Activated CD4-positive, CD25-positive, alpha-beta regulatory T cell treated with anti-CD3 and anti-CD28 coated beads, Interleukin-2, amount 50 U/mL, for 24 hours (primary cell): ENCODE data around the gene BEX3.
A peak's percentile ranks its signal among the peaks of the same experiment; 100 is the strongest.
"Not testable (repeated sequence)": the region's sequence is repeated elsewhere in the genome, so short reads cannot be mapped to it uniquely, and the experiment has no call there.

Experiments
- ATAC-seq, 2 donors: fragments of 150-1000 bp; cut with Tn5 transposase; one replicate each; pipeline ENCODE4 v1.10.0; 2021; ENCODE audit warnings: mild to moderate bottlenecking in 1 of 2, moderate library complexity in 1 of 2

Gene BEX3

DNA sequence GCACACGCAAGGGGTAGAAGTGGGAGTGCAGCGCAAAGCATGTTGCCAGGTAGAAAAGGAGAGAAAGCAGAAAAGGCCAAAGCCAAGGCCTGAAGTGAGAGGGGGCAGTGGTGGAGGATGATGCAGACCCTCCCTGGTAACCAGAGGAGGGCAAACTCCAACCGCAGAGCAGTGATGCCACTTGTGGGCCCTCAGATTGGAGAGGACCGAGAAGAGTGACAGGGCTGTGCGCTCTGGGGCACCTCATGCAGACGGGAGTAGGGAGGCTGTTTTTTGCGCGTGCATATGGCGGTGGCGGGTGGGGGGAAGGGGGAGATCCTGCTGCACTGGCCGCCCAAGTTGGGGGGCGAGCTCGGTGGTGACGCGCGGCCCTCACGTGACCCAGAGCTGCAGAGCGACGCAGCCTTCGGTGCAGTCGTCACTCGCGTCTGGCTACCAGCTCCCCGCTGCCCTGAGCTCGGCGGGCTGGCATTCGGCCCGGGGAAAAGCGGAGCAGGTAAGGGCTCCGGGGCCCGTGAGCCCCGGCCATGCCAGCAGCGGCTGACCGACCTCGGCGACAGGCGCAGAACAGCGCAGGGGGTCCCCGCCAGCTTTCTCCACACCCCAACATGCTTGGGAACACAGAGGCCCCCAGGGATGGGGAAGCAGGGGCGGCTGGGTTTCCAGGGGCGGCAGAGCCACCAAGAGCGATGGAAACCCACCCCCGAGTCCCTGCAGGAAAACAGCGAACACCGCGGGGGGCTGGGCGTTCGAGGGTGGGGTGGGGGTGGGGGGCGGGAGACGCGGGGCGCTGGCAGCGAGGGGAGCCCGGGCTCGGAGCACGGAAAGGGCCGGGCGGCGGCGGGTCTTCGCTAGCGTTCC is at the start of gene BEX3:
BEX3 (plus strand) TSS at position 421 of the 861 bp plus-strand sequence. CDS start 984 bp downstream, outside the sequence.
- peak; percentile 79 to 88 for ATAC-seq

DNA sequence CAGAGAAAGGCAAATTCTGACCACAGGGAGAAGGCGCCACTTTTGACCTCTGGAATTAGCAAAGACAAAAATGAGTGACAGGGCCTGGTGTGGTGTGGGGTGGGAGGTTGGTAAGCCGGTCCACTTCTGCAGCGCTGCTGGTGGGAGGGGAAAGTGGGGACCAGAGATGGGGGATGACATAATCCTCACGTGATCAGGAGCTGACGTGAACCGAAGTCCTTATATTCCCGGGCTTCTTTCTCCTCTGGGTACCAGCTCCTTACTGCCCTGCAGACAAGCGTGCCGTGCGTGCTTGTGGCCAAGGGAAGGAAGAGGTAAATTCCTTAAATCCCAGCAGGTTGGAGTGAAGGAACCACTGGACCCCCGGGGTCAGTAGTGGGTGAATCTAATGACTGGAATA is 46.3 kb upstream of the BEX3 start, which contains the start of gene TCEAL7:
TCEAL7 (plus strand) TSS at position 249 of the 400 bp plus-strand sequence. CDS start 1,165 bp downstream, outside the sequence.
- no peak for ATAC-seq

DNA sequence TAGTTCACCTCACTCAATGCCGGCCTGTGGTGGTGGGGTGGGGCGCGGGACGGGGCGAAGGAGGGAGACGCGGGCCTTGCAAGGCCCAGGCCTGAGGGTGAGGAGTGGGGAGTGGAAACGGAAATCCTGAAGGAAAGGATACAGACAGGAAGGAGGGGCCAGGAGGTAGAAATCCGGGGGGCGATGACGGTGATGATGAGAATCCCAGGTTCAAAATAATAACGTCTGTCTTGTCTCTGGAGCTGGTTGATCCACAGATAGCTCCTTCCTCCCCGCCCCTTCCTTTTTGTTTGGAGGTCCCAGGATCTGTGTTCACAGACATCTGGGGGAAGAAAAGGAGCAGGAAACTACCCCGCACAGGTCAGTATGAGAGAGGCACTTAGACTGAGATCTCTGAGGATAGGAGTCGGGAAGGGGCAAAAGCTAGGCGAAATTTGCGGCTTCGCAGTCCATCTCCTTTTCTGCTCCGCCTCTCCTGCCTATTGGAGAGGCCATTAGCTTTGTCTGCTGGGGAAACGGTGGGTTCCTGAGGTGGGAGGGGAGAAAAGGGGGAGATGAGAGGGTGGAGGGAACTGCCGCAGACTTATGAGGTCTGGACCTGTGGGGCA is 45.6 kb upstream of the BEX3 start:
- no peak for ATAC-seq

DNA sequence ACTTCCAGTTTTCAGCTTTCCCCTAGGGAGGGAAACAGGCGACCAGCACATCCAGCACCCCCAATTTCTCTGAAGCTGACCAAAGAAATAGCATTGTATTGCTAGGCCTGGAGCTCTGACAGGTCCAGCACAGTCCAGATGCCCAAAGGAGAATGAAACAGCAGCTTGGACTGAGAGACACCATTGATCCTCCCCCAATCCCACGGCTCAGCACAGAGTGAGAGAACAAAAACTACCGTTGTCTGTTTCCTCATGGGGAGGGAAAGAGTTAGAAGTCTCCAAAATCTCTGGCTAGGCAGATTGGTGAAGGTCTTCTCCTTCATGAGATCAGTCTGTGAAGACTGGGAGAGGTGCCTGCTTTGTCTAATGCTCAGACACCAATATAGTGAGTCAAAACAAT is 37.7 kb upstream of the BEX3 start:
- ATAC-seq: no peak

DNA sequence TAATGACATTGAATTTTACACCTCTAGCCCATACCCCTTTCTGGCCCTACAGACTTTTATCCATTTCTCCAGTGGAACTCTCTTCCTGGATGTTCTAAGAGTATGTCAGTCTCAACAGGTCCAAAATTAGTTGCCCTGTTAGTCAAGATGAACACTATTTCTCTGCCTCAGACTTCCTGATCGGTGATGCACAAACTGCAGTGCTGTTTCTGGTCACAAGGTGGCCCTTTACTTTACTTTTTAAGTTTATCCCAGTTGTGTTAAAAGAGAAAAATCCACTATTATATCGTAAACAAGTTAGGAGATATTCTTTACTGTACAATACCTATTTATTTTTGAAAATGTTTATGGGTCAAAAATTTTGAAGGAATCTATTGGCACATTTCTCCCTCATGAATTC is 33.2 kb upstream of the BEX3 start:
- no peak for ATAC-seq

DNA sequence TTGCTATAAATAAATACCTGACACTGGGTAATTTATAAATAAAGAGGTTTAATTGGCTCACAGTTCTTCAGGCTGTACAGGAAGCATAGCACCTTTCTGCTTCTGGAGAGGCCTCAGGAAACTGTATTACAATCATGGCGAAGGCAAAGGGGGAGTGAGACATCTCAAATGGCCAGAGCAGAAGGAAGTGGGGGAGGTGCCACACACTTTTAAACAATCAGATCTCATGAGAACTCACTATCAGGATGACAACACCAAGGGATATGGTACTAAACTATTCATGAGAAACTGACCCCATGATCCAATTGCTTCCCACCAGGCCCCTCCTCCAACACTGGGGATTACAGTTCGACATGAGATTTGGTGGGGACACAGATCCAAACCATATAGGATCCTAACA is 31.7 kb upstream of the BEX3 start:
- no peak for ATAC-seq

DNA sequence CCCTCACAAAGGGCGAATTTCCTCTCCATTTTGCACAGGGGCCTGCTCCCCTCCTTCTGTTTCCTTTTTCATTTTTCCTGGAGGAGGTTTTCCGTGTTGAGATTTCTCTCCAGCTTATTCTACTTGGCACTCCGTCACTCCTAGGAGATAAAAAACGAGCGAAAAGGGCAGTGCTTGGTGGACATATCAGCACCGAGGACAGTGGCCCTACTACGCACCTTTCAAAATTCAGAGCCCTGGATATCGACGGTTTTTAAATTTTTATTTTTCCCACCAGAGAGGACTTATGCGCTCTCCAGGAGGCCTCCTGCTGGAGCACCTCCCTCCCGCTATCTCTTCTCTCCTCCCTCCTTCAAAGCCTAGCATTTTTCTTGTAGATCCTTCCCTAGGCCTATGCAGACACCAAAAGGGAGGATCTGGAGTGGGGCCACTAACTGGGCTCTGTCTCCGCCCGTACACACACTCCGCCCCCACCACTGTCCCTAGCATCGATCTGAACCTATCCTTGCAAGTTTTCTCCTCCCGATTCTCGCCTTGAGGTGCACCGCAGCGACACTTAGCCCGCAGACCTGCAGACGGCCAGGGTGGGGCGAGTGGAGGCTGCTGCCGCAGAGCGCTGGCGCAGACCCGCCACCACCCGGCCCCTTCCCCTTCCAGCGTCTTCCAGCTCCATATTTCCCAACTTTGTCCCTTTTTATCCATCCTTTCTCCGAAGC is 28.5 kb upstream of the BEX3 start:
- no peak for ATAC-seq

DNA sequence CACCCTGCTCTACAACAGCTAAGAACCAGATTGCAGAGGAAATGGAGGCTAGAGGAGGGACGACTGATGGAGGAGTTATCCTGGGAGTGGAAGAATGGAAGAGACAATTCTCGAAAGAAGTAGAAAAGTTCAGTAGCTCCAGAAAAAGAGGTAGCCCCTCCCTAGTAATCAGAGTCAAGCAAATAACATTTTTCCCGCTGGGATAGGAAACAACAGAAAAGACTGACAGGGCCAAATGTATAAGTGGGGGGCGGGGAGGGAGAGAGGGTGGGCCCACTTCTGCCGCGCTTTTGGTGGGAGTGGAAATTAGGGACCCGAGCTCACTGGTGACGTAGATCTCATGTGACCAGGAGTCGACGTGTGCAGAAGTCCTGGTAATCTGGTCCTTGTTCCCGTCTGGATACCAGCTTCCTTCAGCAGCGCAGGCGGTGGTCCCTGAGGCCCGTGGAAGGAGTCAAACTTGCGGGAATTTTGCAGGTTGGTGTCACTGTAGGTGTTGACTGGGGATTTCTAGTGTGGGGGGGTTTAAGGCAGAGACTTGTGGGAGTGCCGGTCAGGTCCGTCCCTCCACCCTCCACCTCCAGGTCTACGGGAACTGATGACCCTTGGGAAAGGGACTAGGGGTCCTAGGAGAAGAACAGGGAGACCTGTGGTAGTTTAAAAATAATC is 20.1 kb upstream of the BEX3 start, which contains the start of gene TCEAL9:
TCEAL9 (plus strand) TSS at position 377 of the 669 bp plus-strand sequence. CDS start 1,179 bp downstream, outside the sequence.
- no peak for ATAC-seq

DNA sequence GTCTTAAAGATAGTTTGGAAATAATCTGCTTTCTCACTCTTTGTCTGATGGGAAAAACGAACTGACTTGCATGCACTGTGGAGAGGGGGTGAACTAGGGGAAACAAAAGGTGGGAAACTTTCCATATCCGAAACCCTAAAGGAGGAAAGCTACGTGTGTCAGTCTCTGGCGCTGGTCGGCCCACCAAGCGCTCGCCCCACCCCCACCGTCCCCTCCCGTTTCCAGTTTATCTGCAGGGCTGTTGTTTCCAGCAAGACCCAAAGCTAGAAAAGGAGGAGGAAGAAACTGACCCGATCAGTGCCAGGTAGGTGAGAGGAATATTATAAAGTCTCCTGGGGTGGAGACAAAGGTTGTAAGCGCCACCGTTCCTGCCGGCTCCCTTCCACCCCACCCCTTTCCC is 19.5 kb upstream of the BEX3 start:
- no peak for ATAC-seq

DNA sequence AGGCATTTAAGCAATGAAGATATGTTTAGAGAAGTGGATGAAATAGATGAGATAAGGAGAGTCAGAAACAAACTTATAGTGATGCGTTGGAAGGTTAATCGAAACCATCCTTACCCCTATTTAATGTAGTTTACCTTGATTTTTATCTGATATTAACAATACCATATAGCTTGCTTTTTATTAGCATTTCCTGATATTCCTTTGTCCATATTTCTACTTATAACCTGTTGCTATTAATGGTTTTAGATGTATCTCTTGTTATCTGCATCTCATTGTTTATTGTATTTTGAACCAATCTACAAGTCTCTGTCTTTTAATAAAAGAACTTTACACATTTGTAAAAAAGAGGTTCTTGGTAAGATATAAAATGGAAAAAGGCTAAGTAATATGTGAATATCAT is 18.5 kb upstream of the BEX3 start:
- no peak for ATAC-seq

DNA sequence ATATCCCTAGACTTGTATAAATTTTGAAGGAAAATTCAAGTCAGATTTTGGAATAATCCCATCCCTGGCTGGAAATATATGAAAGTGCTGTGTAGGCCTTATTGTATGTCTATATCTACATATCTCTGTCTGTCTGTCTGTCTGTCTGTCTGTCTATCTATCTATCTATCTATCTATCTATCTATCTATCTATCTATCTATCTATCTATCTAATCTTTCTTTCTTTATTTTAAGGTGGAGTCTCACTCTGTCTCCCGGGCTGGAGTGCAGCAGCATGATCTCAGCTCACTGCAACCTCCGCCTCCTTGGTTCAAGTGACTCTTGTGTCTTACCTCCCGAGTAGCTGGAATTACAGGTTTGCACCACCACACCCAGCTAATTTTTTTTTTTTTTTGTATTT is 16.7 kb upstream of the BEX3 start:
- not testable (repeated sequence) for ATAC-seq

DNA sequence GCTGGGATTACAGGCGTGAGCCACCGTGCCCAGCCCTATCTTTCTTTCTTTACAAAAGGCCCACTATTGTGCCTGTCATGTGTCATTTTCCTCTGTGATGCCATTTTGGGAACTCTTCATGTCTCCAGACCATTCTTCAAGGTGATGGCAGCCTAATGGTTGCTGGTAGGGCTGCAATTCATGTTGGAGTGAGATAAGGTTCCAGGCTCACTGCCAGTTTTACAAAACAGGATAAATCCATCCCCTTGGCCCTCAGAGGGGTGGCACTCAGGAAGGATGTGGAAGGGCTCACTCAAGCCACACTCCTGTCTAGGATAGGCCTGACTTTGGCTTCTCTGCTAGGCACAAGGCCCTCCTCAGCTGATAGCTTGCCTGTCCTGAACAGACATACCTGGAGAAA is 16.2 kb upstream of the BEX3 start:
- ATAC-seq: no peak

DNA sequence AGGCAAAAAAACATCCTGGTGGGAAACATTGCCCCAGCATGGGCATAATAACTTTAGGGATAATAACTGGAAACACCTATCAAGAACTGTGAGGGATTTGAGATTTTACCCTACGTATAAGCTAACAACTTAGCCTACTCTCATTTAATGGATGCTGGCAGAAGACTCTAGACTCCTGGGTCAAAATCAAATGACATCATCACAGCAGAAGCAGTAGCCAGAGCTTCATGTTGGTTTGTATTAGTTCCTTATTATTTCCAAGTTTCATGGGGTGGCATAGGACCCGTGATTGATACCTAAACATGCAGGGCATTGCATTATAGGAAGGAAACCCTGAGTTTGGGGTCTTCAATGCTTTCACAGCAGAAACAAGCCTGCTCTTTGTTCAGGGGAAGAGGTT is 15.4 kb upstream of the BEX3 start:
- no peak for ATAC-seq

DNA sequence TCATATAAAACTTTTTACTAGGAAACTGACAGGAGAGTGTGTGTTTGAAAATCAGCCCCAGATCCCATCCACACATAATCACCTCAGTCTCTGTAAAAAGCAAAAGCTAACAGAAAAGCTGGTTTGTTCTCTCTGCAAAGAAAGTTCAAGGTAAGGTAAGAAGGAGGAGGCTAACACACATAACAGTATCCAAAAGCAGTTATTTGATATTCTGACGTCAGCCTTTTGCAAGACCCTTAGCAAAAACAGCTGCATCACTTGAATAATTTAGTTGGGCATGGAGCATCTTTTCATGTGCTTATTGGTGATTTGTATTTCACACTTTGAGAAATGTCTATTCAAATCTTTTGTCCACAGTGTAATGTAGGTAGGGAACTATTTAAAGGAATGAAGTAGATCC is 14.5 kb upstream of the BEX3 start:
- ATAC-seq: no peak

DNA sequence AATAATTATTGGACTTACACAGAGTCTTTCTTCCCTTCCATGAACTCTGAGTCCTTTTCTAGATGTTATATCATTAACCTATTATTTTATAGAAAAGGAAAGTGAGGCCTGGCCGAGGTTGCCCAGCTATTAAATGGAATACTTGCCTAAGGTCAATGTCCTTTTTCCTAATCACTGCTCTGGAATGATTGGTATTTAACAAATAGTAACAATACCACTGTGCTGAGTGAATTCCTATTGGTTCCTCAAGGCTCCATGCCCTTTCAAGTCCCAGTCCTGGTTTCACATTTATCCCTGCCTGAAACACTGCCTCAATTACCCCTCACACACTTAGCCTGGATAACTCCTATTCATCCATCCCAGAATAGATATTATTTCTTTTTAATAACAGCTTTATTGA is 13.9 kb upstream of the BEX3 start:
- ATAC-seq: no peak

DNA sequence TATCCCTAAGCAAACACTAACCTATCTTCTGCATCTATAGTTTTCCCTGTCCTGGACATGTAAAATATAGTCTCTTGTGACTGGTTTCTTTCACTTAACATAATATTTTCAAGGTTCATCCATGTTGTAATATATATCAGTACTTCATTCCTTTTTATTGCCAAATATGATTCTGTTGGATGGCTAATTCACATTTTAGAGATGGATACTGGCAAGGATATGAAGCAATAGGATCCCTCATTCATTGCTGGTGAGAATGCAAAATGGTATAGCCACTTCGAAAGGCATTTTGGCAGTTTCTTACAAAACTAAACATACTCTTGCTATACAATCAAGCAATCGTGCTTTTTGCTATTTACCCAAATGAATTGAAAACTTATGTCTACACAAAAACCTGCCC is 13.3 kb upstream of the BEX3 start:
- ATAC-seq: no peak

DNA sequence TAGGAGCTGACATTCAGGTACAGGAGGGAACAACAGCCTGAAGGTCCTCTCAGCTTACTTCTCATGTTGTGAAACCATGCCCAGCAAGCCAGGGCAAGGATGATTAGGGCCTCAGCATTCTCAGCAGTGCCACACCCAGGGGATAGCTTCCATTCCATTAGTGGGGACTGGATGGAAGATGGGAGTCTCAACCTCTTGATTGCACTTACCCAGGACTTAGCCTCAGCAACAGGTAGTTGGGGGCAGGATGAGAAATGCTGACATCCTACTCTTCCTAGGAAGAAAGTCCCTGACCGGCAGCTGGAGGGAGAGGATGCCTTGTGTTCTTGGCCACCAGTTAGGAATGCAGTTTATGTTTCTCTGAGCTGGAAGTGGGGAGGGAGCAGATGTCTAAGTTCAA is 8.8 kb upstream of the BEX3 start:
- ATAC-seq: no peak

DNA sequence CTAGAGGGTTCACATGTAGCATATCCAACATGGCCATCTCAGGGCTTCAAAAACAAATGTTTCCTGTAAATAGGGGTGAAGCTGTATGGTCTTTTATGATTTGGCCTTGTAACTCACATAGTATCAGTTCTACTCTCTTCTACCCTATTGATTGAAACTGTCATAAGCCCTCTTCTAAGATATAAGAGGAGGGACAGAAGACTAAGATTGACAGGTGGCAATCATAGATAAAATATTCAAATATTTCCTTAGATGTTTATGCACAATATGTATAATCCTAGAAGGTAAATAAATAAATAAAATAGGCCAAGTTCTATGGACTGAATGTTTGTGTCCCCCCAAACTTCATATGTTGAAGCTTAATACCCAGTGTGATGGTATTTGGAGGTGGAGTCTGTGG is 6.9 kb upstream of the BEX3 start:
- ATAC-seq: no peak

DNA sequence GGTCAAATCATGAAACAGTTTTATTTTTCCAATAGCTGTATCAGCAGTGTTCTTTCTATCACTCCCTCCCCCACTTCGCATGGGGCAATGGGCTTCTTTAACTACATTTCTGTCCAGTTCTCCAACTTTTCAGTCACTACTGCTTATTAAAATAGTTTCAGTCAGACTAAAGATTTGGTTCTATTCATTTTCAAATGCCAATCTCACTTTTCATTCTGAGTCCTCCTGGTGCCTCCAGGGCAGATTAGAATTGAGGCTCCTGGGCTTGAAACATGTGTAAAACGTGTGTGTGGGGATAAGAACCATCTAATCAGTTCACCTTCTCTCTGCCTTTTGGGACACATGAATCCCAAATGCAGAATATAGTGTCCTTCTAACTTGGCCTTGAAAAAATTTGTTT is 3.5 kb upstream of the BEX3 start:
- no peak for ATAC-seq

DNA sequence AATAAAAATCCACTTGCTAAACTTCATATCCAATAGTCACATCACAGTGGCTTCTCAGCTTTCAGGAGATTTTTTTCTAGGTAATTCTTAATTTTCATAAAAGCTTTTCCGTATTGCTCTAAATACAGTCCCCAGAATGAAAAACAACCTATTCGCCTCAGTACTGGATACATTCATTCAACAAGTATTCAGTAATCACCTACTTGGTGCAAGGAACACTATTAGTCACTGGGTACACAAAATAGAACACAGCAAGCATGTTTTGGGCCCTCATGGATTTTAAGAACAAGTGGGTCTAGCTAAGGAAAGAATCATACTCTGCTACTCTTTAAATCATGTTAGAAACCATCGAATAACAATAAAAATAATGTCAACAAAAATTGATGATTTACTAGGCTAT is 2.8 kb upstream of the BEX3 start:
- ATAC-seq: no peak

DNA sequence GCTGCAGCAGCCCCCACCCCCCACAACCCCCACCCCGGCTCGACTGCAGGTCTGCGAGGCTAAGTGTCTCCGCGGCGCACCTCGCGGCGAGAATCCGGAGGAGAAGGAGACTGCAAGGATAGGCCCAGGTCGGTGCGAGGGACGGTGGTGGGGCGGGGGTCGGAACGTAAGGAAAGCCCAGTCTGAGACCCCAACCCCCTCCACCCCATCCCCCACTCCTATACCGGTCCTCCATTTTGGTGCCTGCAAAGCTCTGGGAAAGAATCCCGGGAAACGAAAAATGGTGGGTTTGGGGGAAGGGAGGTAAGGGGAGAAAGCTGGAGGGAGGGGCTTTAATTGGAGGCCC is 614 bp downstream of the BEX3 start:
- ATAC-seq: no peak

DNA sequence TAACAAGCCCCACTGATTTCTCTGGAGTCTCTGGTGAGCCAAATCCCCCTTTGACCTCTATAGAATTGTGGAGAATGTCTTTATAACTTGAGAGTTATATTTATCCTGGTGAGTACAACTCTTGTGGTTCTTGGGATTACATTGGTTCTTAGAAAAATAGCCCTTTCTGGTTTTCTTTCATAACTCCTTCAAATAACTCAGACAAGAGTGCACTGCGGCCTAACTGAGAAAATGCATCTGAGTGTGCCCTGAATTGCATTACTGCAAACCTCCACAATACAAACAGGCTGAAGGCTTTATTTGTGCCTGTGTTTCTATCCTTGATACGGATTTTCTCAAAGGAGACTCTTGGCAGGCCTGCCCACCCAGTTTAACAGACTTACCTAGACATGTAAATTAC is 2.7 kb downstream of the BEX3 start:
- no peak for ATAC-seq

DNA sequence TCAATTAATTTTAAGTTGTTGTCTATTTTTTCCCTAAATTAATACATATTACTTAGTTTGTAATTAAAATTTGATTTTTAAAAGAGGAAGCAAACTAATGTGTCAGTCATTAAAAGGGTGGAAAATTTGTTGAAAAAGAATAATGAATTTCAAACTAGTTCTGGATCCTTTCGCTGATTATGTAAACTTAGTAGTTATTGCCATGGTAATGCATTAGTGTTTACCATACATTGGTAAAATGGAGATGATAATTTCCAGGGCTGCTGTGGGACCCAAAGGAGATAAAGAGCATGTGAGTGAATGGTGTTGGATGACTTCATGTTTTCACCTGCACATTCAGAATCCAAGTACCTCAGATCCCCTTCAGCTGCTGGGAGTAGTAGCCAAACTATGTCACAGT is 6.5 kb downstream of the BEX3 start:
- ATAC-seq: no peak
